Pons (tissue), 1 donor: ENCODE data around the gene SNAPC1.
A peak's percentile ranks its signal among the peaks of the same experiment; 100 is the strongest.
"Not testable (repeated sequence)": the region's sequence is repeated elsewhere in the genome, so short reads cannot be mapped to it uniquely, and the experiment has no call there.

Experiments
- DNase-seq: peaks from one replicate; pipeline ENCODE4 v3.0.0-alpha.2; 2016; ENCODE audit warnings: low spot score

The SNAPC1 gene, protein sequence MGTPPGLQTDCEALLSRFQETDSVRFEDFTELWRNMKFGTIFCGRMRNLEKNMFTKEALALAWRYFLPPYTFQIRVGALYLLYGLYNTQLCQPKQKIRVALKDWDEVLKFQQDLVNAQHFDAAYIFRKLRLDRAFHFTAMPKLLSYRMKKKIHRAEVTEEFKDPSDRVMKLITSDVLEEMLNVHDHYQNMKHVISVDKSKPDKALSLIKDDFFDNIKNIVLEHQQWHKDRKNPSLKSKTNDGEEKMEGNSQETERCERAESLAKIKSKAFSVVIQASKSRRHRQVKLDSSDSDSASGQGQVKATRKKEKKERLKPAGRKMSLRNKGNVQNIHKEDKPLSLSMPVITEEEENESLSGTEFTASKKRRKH

GRCh38 chr14:61761959-61762786 lies at the start of gene SNAPC1:
SNAPC1 (plus strand) TSS chr14:61762420; CDS start chr14:61762461, 41 bp downstream.
- peak; percentile 99 for DNase-seq

DNA sequence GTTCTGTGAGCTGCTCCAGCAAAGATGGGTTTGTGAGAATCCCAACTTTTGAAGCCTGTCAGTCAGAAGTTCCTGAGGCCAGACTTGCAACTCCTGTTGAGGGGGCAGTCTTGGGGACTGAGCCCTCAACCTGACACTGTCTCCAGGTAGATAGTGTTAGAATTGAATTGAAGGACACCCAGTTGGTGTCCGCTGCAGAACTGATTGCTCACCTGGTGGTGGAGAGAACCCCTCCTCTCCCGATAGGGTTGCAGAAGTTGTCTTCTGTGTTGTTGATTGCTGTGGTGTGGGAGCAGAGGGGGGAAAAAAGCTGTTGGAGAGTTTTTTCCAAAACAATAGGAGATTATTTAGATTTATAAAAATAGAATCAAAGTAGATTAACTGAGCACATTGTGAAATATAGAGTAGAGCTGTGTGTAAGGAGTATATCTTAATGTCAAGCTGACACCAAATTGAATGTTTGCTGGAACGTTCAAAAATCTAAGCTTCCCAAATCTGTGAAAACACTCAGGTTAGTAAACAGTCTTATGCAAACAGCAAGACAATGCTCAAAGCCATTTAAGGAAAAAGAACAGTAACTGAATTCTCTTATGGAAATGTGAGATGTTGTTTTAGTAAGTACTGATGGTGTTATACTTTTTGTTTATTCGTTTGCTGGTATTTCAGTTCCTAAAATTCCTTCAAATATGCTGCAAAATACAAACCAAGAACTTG lies 48.3 kb upstream of the SNAPC1 start:
- DNase-seq, result no peak

- DNase-seq, result no peak
Measured at GRCh38 chr14:61716956-61717355, 45.3 kb upstream of the SNAPC1 start.

DNA sequence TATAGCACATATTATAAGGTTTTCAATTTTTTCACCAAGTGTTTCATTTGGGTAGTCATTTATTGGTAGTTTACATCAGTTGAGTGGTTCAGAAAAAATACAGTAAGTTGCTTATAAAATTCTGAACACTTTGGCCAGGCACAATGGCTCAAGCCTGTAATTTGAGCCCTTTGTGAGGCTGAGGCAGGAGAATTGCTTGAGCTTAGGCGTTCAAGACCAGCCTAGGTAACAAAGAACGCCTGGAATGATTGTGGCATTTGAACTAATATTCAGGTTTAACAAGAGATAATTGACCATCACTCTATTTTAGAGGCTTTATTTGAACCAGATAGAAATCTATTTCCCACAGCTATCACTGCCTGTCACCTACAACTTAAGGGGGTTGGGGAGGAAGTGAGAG lies 44.2 kb upstream of the SNAPC1 start:
- DNase-seq, result no peak

- DNase-seq, result no peak
Measured at GRCh38 chr14:61719344-61720293, 42.6 kb upstream of the SNAPC1 start.

DNA sequence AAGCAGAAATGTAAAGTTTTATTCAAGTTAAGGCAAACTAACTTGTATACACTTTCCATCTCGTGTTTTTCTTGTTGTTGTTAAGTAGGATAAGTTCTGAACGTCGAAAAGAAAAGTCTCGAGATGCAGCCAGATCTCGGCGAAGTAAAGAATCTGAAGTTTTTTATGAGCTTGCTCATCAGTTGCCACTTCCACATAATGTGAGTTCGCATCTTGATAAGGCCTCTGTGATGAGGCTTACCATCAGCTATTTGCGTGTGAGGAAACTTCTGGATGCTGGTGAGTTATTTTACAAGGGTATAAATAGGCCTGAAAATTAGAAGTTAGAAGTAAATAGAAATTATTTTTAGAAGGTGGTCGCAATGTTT lies 41.9 kb upstream of the SNAPC1 start:
- DNase-seq, result peak; percentile 46

DNA sequence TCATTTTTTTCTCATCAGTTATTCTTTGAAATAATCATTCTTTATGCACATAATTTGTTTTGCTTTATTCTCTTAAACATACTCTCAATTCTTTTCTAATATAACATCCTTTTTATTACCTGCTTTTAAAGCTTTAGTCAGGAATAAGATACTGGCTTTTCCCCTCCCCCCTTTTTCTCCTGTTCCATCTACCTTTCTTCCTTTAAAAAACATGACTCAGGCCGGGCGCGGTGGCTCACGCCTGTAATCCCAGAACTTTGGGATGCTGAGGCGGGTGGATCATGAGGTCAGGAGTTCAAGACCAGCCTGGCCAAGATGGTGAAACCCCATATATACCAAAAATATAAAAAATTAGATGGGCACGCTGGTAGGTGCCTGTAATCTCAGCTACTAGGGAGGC lies 41.5 kb upstream of the SNAPC1 start:
- DNase-seq, result no peak

- DNase-seq, result no peak
Measured at GRCh38 chr14:61724133-61724532, 38.1 kb upstream of the SNAPC1 start.

DNA sequence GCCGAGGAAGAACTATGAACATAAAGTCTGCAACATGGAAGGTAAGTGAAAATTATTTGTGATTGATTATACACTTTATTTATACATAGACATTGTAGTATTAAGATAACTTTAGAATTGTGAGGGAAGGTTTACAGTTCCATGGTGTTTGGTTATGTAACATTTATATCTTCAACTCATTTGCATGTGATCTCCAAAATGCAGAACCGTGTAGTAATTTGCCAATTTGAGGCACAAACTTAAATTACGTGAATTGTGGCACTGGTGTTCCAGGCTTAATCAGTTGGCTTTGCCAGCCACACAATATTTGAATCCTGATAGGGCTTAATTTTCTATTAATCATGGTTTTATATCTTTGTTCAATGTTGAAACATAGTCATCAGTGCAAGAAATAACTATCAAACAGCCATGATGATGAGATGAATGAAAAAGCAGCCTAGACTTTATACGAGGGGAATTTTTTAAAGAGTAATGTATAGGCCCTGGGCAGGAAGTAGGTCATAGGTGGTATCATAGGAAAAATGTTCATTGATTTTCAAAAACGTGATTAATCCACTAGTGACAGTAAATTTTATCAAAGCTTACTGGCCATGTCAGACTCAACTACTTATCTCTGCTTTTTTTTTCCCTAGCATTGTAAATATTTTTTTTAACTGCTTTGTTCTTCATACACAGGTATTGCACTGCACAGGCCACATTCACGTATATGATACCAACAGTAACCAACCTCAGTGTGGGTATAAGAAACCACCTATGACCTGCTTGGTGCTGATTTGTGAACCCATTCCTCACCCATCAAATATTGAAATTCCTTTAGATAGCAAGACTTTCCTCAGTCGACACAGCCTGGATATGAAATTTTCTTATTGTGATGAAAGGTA lies 35.2 kb upstream of the SNAPC1 start:
- no peak for DNase-seq

DNA sequence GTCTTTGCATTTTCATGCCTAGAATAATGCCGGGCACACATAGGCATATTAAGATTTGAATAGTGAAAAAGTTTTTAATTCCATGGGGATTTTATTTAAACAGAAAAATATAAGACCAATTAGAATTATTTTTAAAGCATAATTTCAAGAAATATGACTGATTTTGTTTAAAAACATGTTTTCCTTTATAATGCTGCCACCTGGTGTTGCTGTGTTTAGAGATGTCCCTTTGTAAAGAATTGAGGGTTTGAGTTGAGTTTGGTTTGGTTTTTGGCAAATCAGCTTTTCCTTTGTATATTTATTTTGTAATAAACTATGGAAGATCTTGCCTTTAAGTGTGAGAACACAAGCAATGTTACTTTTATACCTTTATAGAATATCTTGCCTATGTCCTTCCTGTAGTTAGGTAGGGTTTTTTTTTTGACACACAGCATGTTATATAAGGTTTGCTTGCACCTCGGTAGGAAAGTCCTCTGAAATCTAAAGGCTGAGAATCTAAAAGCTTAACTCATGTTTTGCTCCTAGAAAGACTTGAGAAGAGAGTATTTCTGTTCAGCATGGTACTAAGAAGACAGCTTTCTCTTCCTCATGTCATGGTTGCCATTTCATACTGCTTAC lies 31.4 kb upstream of the SNAPC1 start:
- peak; percentile 38 for DNase-seq

- no peak for DNase-seq
Measured at GRCh38 chr14:61733972-61734371, 28.2 kb upstream of the SNAPC1 start.

- no peak for DNase-seq
Measured at GRCh38 chr14:61736751-61737150, 25.5 kb upstream of the SNAPC1 start.

GRCh38 chr14:61737915-61738314 lies 24.3 kb upstream of the SNAPC1 start:
- DNase-seq, result no peak

DNA sequence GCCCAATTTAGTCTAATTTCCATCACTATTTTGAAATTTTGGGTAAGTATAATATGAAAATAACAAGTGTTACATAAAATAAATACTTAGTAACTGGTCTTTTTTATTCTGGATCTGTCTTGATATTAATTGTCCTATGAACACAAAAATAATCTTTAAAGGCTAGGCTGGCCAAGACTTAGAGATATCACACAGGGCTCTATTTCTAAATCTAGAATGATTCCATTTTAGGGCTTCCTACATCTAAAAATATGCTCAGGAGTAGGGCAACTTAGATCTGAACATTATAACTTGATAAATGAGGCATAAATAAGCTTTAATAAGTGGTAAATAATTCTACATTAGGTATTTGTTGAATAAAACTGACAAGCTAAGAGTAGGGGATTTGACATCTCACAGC lies 23.1 kb upstream of the SNAPC1 start:
- DNase-seq, result no peak

GRCh38 chr14:61742371-61742770 lies 19.8 kb upstream of the SNAPC1 start:
- DNase-seq, result no peak

DNA sequence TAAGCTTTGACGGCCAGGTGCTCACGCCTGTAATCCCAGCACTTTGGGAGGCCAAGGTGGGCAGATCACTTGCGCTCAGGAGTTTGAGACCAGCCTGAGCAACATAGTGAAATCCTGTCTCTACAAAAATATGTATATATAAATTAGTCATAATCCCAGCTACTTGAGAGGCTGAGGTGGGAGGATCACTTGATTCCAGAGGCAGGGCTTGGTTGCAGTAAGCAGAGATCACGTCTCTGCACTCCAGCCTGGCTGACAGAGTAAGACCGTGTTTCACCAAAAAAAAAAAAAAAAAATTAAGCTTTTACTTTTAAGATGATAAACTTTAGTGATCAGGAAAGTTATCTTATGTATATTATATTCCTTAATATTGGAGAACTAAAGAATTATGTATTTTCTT lies 18.0 kb upstream of the SNAPC1 start:
- DNase-seq, result no peak

- DNase-seq, result not testable (repeated sequence)
Measured at GRCh38 chr14:61746346-61746745, 15.9 kb upstream of the SNAPC1 start.

DNA sequence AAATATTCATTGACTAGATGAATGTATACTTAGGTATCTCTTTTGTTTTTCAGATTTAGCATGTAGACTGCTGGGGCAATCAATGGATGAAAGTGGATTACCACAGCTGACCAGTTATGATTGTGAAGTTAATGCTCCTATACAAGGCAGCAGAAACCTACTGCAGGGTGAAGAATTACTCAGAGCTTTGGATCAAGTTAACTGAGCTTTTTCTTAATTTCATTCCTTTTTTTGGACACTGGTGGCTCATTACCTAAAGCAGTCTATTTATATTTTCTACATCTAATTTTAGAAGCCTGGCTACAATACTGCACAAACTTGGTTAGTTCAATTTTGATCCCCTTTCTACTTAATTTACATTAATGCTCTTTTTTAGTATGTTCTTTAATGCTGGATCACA lies 15.3 kb upstream of the SNAPC1 start:
- DNase-seq, result no peak

DNA sequence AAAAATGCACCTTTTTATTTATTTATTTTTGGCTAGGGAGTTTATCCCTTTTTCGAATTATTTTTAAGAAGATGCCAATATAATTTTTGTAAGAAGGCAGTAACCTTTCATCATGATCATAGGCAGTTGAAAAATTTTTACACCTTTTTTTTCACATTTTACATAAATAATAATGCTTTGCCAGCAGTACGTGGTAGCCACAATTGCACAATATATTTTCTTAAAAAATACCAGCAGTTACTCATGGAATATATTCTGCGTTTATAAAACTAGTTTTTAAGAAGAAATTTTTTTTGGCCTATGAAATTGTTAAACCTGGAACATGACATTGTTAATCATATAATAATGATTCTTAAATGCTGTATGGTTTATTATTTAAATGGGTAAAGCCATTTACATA lies 14.9 kb upstream of the SNAPC1 start:
- no peak for DNase-seq

GRCh38 chr14:61749264-61749663 lies 13.0 kb upstream of the SNAPC1 start:
- DNase-seq, result no peak
